ENCODE results near the gene DNER.

The DNER gene

DNA sequence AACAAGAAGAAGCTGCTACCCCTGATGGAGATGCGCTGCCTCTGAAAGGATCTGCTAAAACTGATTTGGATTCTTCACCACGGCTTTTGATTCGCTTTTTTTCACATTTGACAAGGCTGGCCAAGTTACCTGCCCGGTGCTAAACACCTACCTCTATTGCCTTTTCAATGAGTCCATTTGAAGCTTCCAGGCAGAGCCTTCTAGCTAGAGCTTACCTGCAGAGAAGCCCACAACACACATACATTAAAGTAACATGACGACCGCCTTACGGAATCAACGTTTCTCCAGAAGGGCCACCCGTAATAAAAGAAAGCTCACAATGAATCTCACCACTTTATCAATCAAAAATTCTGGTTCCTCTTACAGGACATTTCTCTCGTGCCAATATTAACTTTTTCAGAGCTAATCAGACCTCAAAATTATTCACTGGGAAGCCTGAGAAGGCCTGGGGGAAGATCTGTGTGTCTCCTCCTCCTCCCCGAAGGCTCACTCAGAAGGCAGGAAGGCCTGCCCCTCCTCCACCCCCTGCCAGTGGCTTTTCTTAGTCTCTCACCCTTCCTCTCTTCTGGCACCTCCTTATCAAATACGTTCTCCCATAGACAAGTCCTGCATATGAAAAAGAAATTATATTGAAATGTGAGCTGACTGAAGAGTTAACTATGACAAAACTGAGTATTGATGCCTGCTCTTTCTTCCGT lies 171.0 kb downstream of the DNER start:
- H3K4me3 ChIP-seq (ENCODE audit: low read depth, low read length) = no peak overlapping the region
- H3K9ac ChIP-seq (ENCODE audit: low read depth, low read length) = no peak overlapping the region
- no peaks in the 10 kb centered on the region for H3K9me3 ChIP-seq (ENCODE audit: control insufficient read depth, insufficient read depth, low read length)
- no peaks in the 10 kb centered on the region for H3K36me3 ChIP-seq (ENCODE audit: control insufficient read depth, insufficient read depth, low read length)
- H3K27me3 ChIP-seq (ENCODE audit: control insufficient read depth, insufficient read depth, low read length) = no peaks in the 10 kb centered on the region
- no peaks in the 10 kb centered on the region for H3K4me1 ChIP-seq (ENCODE audit: control insufficient read depth, insufficient read depth, low read length)

DNA sequence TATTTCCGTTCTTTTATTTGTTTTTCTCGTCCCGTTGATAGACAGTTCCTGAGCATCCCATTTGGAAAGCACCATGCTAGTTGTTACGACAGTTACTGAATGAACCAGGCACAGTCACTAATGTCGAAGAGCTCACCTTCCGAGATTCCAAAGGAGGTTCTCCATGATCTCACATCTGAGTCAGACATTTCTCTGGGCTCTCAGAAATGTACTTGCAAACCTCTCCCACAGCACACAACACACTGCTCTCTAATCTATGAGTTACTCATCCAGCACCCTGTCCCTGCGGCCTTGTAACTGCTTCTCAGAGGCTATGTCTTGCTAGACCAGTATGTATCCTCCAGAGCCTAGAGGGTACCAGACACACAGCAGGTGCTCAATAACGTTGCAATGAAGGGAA lies 174.7 kb downstream of the DNER start:
- Histone ChIP-seq H3K9me3 (ENCODE audit: control insufficient read depth, insufficient read depth, low read length) (no peaks in the 10 kb centered on the region), H3K4me1 (ENCODE audit: control insufficient read depth, insufficient read depth, low read length) (no peaks in the 10 kb centered on the region), H3K27me3 (ENCODE audit: control insufficient read depth, insufficient read depth, low read length) (no peaks in the 10 kb centered on the region), H3K9ac (ENCODE audit: low read depth, low read length) (no peak overlapping the region), H3K36me3 (ENCODE audit: control insufficient read depth, insufficient read depth, low read length) (no peaks in the 10 kb centered on the region), H3K4me3 (ENCODE audit: low read depth, low read length) (no peak overlapping the region)

DNA sequence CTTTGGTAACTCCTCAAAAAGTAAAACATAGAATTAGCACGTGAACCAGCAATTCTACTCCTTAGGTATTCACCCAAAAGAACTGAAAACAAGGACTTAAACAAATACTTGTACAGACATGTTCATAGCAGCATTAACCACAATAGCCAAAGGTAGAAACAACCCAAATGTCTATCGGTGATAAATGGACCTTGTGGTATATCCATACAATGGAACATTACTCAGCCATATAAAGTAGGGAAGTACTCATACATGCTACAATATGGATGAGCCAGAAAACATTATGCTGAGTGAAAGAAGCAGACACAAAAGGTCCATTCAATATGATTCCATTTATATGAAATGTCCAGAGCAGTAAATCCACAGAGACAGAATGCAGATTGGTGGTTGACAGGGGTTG lies 182.8 kb downstream of the DNER start:
- H3K36me3 ChIP-seq (ENCODE audit: control insufficient read depth, insufficient read depth, low read length) = no peaks in the 10 kb centered on the region
- no peaks in the 10 kb centered on the region for H3K27me3 ChIP-seq (ENCODE audit: control insufficient read depth, insufficient read depth, low read length)
- no peak overlapping the region for H3K9ac ChIP-seq (ENCODE audit: low read depth, low read length)
- no peak overlapping the region for H3K4me3 ChIP-seq (ENCODE audit: low read depth, low read length)
- no peaks in the 10 kb centered on the region for H3K9me3 ChIP-seq (ENCODE audit: control insufficient read depth, insufficient read depth, low read length)
- no peaks in the 10 kb centered on the region for H3K4me1 ChIP-seq (ENCODE audit: control insufficient read depth, insufficient read depth, low read length)

DNA sequence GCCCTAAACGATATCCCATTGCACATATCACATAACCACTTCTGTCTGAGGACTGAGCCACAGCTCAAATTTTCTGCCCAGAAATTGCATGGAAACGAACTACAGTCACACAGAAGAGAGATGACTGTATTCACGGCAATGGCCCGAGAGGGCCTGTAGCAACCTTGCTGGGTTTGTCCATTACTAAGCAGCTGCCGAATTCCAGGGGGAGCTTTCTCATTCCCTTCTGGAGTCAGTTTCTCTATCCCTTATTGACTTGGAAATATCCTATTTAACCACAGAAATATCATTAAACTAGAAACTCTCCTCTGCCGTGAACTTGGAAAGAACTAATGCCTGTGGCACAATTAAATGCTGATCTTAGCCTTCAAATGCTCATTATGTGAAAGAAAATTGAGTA lies 183.9 kb downstream of the DNER start:
- H3K9ac ChIP-seq (ENCODE audit: low read depth, low read length) = no peak overlapping the region
- no peaks in the 10 kb centered on the region for H3K36me3 ChIP-seq (ENCODE audit: control insufficient read depth, insufficient read depth, low read length)
- H3K4me3 ChIP-seq (ENCODE audit: low read depth, low read length) = no peak overlapping the region
- H3K4me1 ChIP-seq (ENCODE audit: control insufficient read depth, insufficient read depth, low read length) = no peaks in the 10 kb centered on the region
- no peaks in the 10 kb centered on the region for H3K27me3 ChIP-seq (ENCODE audit: control insufficient read depth, insufficient read depth, low read length)
- H3K9me3 ChIP-seq (ENCODE audit: control insufficient read depth, insufficient read depth, low read length) = no peaks in the 10 kb centered on the region

- H3K4me3 ChIP-seq (ENCODE audit: low read depth, low read length) = no peak overlapping the region
- H3K27me3 ChIP-seq (ENCODE audit: control insufficient read depth, insufficient read depth, low read length) = no peaks in the 10 kb centered on the region
- H3K9me3 ChIP-seq (ENCODE audit: control insufficient read depth, insufficient read depth, low read length) = no peaks in the 10 kb centered on the region
- H3K36me3 ChIP-seq (ENCODE audit: control insufficient read depth, insufficient read depth, low read length) = no peaks in the 10 kb centered on the region
- H3K9ac ChIP-seq (ENCODE audit: low read depth, low read length) = no peak overlapping the region
- H3K4me1 ChIP-seq (ENCODE audit: control insufficient read depth, insufficient read depth, low read length) = no peaks in the 10 kb centered on the region
Observed at GRCh38 chr2:229528846-229529245, 185.5 kb downstream of the DNER start.

DNA sequence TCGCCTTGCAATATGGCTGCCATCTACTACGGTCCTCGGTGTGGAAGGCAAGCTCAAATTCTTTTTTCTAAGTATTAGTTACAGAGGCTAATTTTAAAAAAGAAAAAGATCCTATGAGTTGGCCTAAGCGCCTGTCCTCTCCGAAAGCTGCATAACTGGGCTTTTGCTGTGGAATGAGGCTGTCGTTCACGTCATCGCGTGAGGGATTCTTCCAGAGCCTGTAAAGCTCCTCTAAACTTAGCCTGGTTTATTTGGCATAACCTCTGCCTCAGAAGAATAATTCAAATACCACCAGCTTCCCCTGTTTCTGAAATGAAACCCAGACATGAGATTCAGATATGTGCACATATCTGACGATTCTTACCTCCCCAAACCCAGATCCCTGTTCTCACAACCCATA lies 187.4 kb downstream of the DNER start:
- no peaks in the 10 kb centered on the region for H3K4me1 ChIP-seq (ENCODE audit: control insufficient read depth, insufficient read depth, low read length)
- H3K36me3 ChIP-seq (ENCODE audit: control insufficient read depth, insufficient read depth, low read length) = no peaks in the 10 kb centered on the region
- no peaks in the 10 kb centered on the region for H3K9me3 ChIP-seq (ENCODE audit: control insufficient read depth, insufficient read depth, low read length)
- H3K9ac ChIP-seq (ENCODE audit: low read depth, low read length) = no peak overlapping the region
- no peaks in the 10 kb centered on the region for H3K27me3 ChIP-seq (ENCODE audit: control insufficient read depth, insufficient read depth, low read length)
- H3K4me3 ChIP-seq (ENCODE audit: low read depth, low read length) = no peak overlapping the region

GRCh38 chr2:229524799-229525198 lies 189.6 kb downstream of the DNER start:
- Histone ChIP-seq H3K27me3 (ENCODE audit: control insufficient read depth, insufficient read depth, low read length) (no peaks in the 10 kb centered on the region), H3K9me3 (ENCODE audit: control insufficient read depth, insufficient read depth, low read length) (no peaks in the 10 kb centered on the region), H3K4me1 (ENCODE audit: control insufficient read depth, insufficient read depth, low read length) (no peaks in the 10 kb centered on the region), H3K9ac (ENCODE audit: low read depth, low read length) (no peak overlapping the region), H3K4me3 (ENCODE audit: low read depth, low read length) (no peak overlapping the region), H3K36me3 (ENCODE audit: control insufficient read depth, insufficient read depth, low read length) (no peaks in the 10 kb centered on the region)

- Histone ChIP-seq H3K27me3 (ENCODE audit: control insufficient read depth, insufficient read depth, low read length) (no peaks in the 10 kb centered on the region), H3K4me1 (ENCODE audit: control insufficient read depth, insufficient read depth, low read length) (peaks cover 4% of the 10 kb centered on the region), H3K4me3 (ENCODE audit: low read depth, low read length) (no peak overlapping the region), H3K9me3 (ENCODE audit: control insufficient read depth, insufficient read depth, low read length) (no peaks in the 10 kb centered on the region), H3K36me3 (ENCODE audit: control insufficient read depth, insufficient read depth, low read length) (no peaks in the 10 kb centered on the region), H3K9ac (ENCODE audit: low read depth, low read length) (no peak overlapping the region)
Observed at GRCh38 chr2:229523663-229524062, 190.7 kb downstream of the DNER start.

- Histone ChIP-seq H3K9me3 (ENCODE audit: control insufficient read depth, insufficient read depth, low read length) (no peaks in the 10 kb centered on the region), H3K4me3 (ENCODE audit: low read depth, low read length) (no peak overlapping the region), H3K9ac (ENCODE audit: low read depth, low read length) (no peak overlapping the region), H3K27me3 (ENCODE audit: control insufficient read depth, insufficient read depth, low read length) (no peaks in the 10 kb centered on the region), H3K4me1 (ENCODE audit: control insufficient read depth, insufficient read depth, low read length) (peaks cover 4% of the 10 kb centered on the region), H3K36me3 (ENCODE audit: control insufficient read depth, insufficient read depth, low read length) (no peaks in the 10 kb centered on the region)
Observed at GRCh38 chr2:229521576-229521975, 192.8 kb downstream of the DNER start.

GRCh38 chr2:229520691-229521096 lies 193.7 kb downstream of the DNER start:
- Histone ChIP-seq H3K4me1 (ENCODE audit: control insufficient read depth, insufficient read depth, low read length) (peaks cover 4% of the 10 kb centered on the region), H3K9ac (ENCODE audit: low read depth, low read length) (no peak overlapping the region), H3K9me3 (ENCODE audit: control insufficient read depth, insufficient read depth, low read length) (no peaks in the 10 kb centered on the region), H3K27me3 (ENCODE audit: control insufficient read depth, insufficient read depth, low read length) (no peaks in the 10 kb centered on the region), H3K4me3 (ENCODE audit: low read depth, low read length) (no peak overlapping the region), H3K36me3 (ENCODE audit: control insufficient read depth, insufficient read depth, low read length) (no peaks in the 10 kb centered on the region)

DNA sequence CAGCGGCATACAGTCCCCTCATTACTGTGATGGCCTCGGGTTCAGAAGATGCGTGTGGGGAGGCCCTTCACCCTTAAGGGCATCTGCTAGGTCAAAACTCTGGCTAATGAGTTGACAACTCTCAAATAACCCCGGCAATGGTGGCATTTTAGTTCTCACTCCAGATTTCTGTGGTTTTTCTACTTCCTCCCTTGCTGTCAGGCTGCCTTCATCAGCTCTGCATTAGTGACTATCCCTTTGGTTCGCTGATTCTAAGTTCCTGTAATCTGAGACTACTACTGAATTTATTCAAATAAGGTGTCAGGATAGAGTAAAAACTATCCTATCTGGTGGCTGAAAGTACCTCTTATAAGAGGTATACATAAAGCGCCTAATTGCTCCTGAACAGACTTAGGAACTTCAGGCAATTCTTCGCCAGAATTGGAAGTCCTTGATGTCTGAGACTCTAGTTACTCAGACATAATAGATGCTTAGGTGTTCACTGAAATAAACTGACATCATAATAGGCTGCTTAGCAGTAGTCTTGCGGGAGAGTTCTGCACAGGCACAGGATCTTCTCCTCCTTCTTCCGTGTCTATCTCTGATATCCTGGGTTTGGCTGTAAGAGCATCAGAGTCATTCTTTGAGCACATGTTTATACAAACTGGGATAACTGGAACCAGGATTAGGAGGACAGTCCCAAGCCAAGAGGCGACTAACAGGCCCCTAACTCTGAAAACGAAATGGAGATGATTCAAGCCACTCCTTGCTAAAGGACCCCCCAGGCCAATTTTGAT lies 194.5 kb downstream of the DNER start:
- Histone ChIP-seq H3K27me3 (ENCODE audit: control insufficient read depth, insufficient read depth, low read length) (no peaks in the 10 kb centered on the region), H3K36me3 (ENCODE audit: control insufficient read depth, insufficient read depth, low read length) (no peaks in the 10 kb centered on the region), H3K4me1 (ENCODE audit: control insufficient read depth, insufficient read depth, low read length) (peaks cover 4% of the 10 kb centered on the region), H3K9ac (ENCODE audit: low read depth, low read length) (no peak overlapping the region), H3K9me3 (ENCODE audit: control insufficient read depth, insufficient read depth, low read length) (no peaks in the 10 kb centered on the region), H3K4me3 (ENCODE audit: low read depth, low read length) (no peak overlapping the region)

DNA sequence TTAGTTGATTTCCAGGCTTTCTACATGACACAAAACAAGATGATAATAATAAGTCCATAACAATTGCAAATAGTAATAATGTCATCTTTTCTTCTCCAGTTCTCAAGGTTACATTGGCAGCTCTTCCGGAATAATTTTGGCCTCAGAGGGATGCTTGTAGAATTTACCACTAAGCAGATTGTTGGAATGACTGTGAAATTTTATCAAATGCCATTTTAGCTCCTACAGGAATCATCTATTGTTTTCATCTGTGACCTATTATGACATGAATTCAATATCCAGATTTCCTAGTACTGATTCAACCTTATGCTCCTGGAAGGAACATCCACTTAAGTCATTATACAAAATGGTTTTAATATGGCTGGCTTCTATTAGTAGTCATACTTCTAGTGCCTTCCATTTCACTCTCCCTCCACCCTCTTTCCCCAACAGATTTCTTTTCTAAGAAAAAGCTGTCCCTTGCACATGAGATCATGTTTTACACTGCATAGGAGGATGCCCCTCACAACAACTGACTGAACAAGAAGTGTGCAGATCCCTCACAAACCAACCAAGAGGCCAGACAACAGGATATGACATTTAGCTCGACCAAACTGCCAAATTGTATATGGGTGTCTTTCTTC lies 200.0 kb downstream of the DNER start:
- no peaks in the 10 kb centered on the region for H3K36me3 ChIP-seq (ENCODE audit: control insufficient read depth, insufficient read depth, low read length)
- H3K4me3 ChIP-seq (ENCODE audit: low read depth, low read length) = no peak overlapping the region
- H3K4me1 ChIP-seq (ENCODE audit: control insufficient read depth, insufficient read depth, low read length) = peaks cover 1% of the 10 kb centered on the region
- no peak overlapping the region for H3K9ac ChIP-seq (ENCODE audit: low read depth, low read length)
- no peaks in the 10 kb centered on the region for H3K9me3 ChIP-seq (ENCODE audit: control insufficient read depth, insufficient read depth, low read length)
- no peaks in the 10 kb centered on the region for H3K27me3 ChIP-seq (ENCODE audit: control insufficient read depth, insufficient read depth, low read length)

Data from iPS-15b (cell line).